ENCODE results near the gene KLHL29. TPM values are rescaled to one million over a fixed set of nuclear protein-coding genes. Genes with fewer than 3 reads are reported as not detected.

The KLHL29 gene
- total and polyA plus RNA-seq, 2 experiments from 2014 or later: 1.9 to 6.4 TPM

GRCh38 chr2:23429036-23429435 lies 44.1 kb downstream of the KLHL29 start:
- Histone ChIP-seq H3K4me3 (no peak overlapping the region), H3K4me2 (ENCODE audit: unreplicated experiment) (no peak overlapping the region), H3K9ac (no peak overlapping the region), H3K4me1 (ENCODE audit: insufficient read depth) (peaks cover 28% of the 10 kb centered on the region), H3K79me2 (ENCODE audit: insufficient read depth) (peaks cover 25% of the 10 kb centered on the region), H3K9me2 (ENCODE audit: insufficient read depth) (no peaks in the 10 kb centered on the region), H2AFZ (no peak overlapping the region), H3K9me3 (ENCODE audit: low read depth) (no peaks in the 10 kb centered on the region), H3F3A (ENCODE audit: insufficient read depth) (peaks cover 30% of the 10 kb centered on the region), H3K27ac (no peak overlapping the region), H4K20me1 (ENCODE audit: insufficient read depth) (no peaks in the 10 kb centered on the region; the same call in 1 of the 2 replicates), H3K27me3 (replicated peaks; ENCODE audit: insufficient read depth) (no peaks in the 10 kb centered on the region), H3K36me3 (ENCODE audit: low read depth) (no peaks in the 10 kb centered on the region)
- in situ Hi-C loops (cut with MboI): no loop called here
- DNase-seq: no peak
- WGBS, 2 experiments (ENCODE audit: low coverage in 1 of 2, low lambda C conversion rate in 2 of 2, missing lambda C conversion rate in 2 of 2): 89 to 97% methylated on average over 6 of the region's 6 CpGs
- TF ChIP-seq EZH2phosphoT487 (IDR thresholded peaks at IDR 0.05; ENCODE audit: insufficient read depth, low read depth): no peak
- no peak for TF ChIP-seq EZH2 (IDR thresholded peaks at IDR 0.05; ENCODE audit: insufficient read depth, poor library complexity, severe bottlenecking)

GRCh38 chr2:23430263-23430662 lies 45.3 kb downstream of the KLHL29 start:
- DNase-seq: peak; percentile 90
- H3F3A ChIP-seq (ENCODE audit: insufficient read depth): peaks cover 30% of the 10 kb centered on the region
- H4K20me1 ChIP-seq (ENCODE audit: insufficient read depth): no peaks in the 10 kb centered on the region; the same call in 1 of the 2 replicates
- no peak overlapping the region for H2AFZ ChIP-seq
- WGBS, 2 experiments (ENCODE audit: low coverage in 1 of 2, low lambda C conversion rate in 2 of 2, missing lambda C conversion rate in 2 of 2): 48 to 54% methylated on average over 2 of the region's 2 CpGs
- H3K9me3 ChIP-seq (ENCODE audit: low read depth): no peaks in the 10 kb centered on the region
- peaks cover 21% of the 10 kb centered on the region for H3K79me2 ChIP-seq (ENCODE audit: insufficient read depth)
- no peaks in the 10 kb centered on the region for H3K27me3 ChIP-seq (replicated peaks; ENCODE audit: insufficient read depth)
- H3K4me2 ChIP-seq (ENCODE audit: unreplicated experiment): peak overlapping the region; percentile 30
- H3K36me3 ChIP-seq (ENCODE audit: low read depth): no peaks in the 10 kb centered on the region
- peak overlapping the region; percentile 44 for H3K27ac ChIP-seq
- H3K4me3 ChIP-seq: no peak overlapping the region
- TF ChIP-seq EZH2 (IDR thresholded peaks at IDR 0.05; ENCODE audit: insufficient read depth, poor library complexity, severe bottlenecking) (no peak), EZH2phosphoT487 (IDR thresholded peaks at IDR 0.05; ENCODE audit: insufficient read depth, low read depth) (no peak)
- H3K9me2 ChIP-seq (ENCODE audit: insufficient read depth): no peaks in the 10 kb centered on the region
- H3K4me1 ChIP-seq (ENCODE audit: insufficient read depth): peaks cover 28% of the 10 kb centered on the region
- no peak overlapping the region for H3K9ac ChIP-seq
- in situ Hi-C loops (cut with MboI): no loop called here

GRCh38 chr2:23432531-23432930 lies 47.6 kb downstream of the KLHL29 start:
- H3K4me3 ChIP-seq: no peak overlapping the region
- no peak overlapping the region for H2AFZ ChIP-seq
- no peaks in the 10 kb centered on the region for H3K9me2 ChIP-seq (ENCODE audit: insufficient read depth)
- H3K9me3 ChIP-seq (ENCODE audit: low read depth): no peaks in the 10 kb centered on the region
- H3K9ac ChIP-seq: no peak overlapping the region
- H3K79me2 ChIP-seq (ENCODE audit: insufficient read depth): peaks cover 29% of the 10 kb centered on the region
- H3K27me3 ChIP-seq (replicated peaks; ENCODE audit: insufficient read depth): no peaks in the 10 kb centered on the region
- H3K36me3 ChIP-seq (ENCODE audit: low read depth): no peaks in the 10 kb centered on the region
- H3F3A ChIP-seq (ENCODE audit: insufficient read depth): peaks cover 16% of the 10 kb centered on the region
- no peak for DNase-seq
- WGBS, 2 experiments (ENCODE audit: low coverage in 1 of 2, low lambda C conversion rate in 2 of 2, missing lambda C conversion rate in 2 of 2): 82 to 91% methylated on average over 3 of the region's 3 CpGs
- TF ChIP-seq EZH2phosphoT487 (IDR thresholded peaks at IDR 0.05; ENCODE audit: insufficient read depth, low read depth) (no peak), EZH2 (IDR thresholded peaks at IDR 0.05; ENCODE audit: insufficient read depth, poor library complexity, severe bottlenecking) (no peak)
- no peak overlapping the region for H3K27ac ChIP-seq
- peaks cover 14% of the 10 kb centered on the region for H3K4me1 ChIP-seq (ENCODE audit: insufficient read depth)
- in situ Hi-C loops (cut with MboI): no loop called here
- H4K20me1 ChIP-seq (ENCODE audit: insufficient read depth): no peaks in the 10 kb centered on the region; the same call in 1 of the 2 replicates
- H3K4me2 ChIP-seq (ENCODE audit: unreplicated experiment): no peak overlapping the region

GRCh38 chr2:23433282-23433681 lies 48.3 kb downstream of the KLHL29 start:
- WGBS, 2 experiments (ENCODE audit: low coverage in 1 of 2, low lambda C conversion rate in 2 of 2, missing lambda C conversion rate in 2 of 2): 96 to 99% methylated on average over 6 of the region's 6 CpGs
- H3K27me3 ChIP-seq (replicated peaks; ENCODE audit: insufficient read depth): no peaks in the 10 kb centered on the region
- in situ Hi-C loops (cut with MboI): no loop called here
- peaks cover 13% of the 10 kb centered on the region for H3F3A ChIP-seq (ENCODE audit: insufficient read depth)
- no peak for DNase-seq
- no peaks in the 10 kb centered on the region for H3K9me2 ChIP-seq (ENCODE audit: insufficient read depth)
- H3K4me3 ChIP-seq: no peak overlapping the region
- no peak overlapping the region for H2AFZ ChIP-seq
- no peak overlapping the region for H3K4me2 ChIP-seq (ENCODE audit: unreplicated experiment)
- no peaks in the 10 kb centered on the region for H3K36me3 ChIP-seq (ENCODE audit: low read depth)
- H4K20me1 ChIP-seq (ENCODE audit: insufficient read depth): no peaks in the 10 kb centered on the region; the same call in 1 of the 2 replicates
- H3K79me2 ChIP-seq (ENCODE audit: insufficient read depth): peaks cover 29% of the 10 kb centered on the region
- no peaks in the 10 kb centered on the region for H3K9me3 ChIP-seq (ENCODE audit: low read depth)
- no peak overlapping the region for H3K27ac ChIP-seq
- peaks cover 14% of the 10 kb centered on the region for H3K4me1 ChIP-seq (ENCODE audit: insufficient read depth)
- TF ChIP-seq EZH2phosphoT487 (IDR thresholded peaks at IDR 0.05; ENCODE audit: insufficient read depth, low read depth) (no peak), EZH2 (IDR thresholded peaks at IDR 0.05; ENCODE audit: insufficient read depth, poor library complexity, severe bottlenecking) (no peak)
- no peak overlapping the region for H3K9ac ChIP-seq

GRCh38 chr2:23434721-23435121 lies 49.7 kb downstream of the KLHL29 start:
- no peak overlapping the region for H3K27ac ChIP-seq
- no peaks in the 10 kb centered on the region for H3K36me3 ChIP-seq (ENCODE audit: low read depth)
- H4K20me1 ChIP-seq (ENCODE audit: insufficient read depth): no peaks in the 10 kb centered on the region; the same call in 1 of the 2 replicates
- H3K27me3 ChIP-seq (replicated peaks; ENCODE audit: insufficient read depth): no peaks in the 10 kb centered on the region
- no peak overlapping the region for H3K9ac ChIP-seq
- no peak overlapping the region for H2AFZ ChIP-seq
- peak; percentile 12 for DNase-seq
- no peaks in the 10 kb centered on the region for H3K9me2 ChIP-seq (ENCODE audit: insufficient read depth)
- H3F3A ChIP-seq (ENCODE audit: insufficient read depth): peaks cover 13% of the 10 kb centered on the region
- no peaks in the 10 kb centered on the region for H3K9me3 ChIP-seq (ENCODE audit: low read depth)
- H3K4me2 ChIP-seq (ENCODE audit: unreplicated experiment): no peak overlapping the region
- TF ChIP-seq EZH2 (IDR thresholded peaks at IDR 0.05; ENCODE audit: insufficient read depth, poor library complexity, severe bottlenecking) (no peak), EZH2phosphoT487 (IDR thresholded peaks at IDR 0.05; ENCODE audit: insufficient read depth, low read depth) (no peak)
- H3K4me3 ChIP-seq: no peak overlapping the region
- H3K79me2 ChIP-seq (ENCODE audit: insufficient read depth): peaks cover 22% of the 10 kb centered on the region
- peaks cover 13% of the 10 kb centered on the region for H3K4me1 ChIP-seq (ENCODE audit: insufficient read depth)
- in situ Hi-C loops (cut with MboI): no loop called here
- WGBS, 2 experiments (ENCODE audit: low coverage in 1 of 2, low lambda C conversion rate in 2 of 2, missing lambda C conversion rate in 2 of 2): 89 to 92% methylated on average over 6 of the region's 6 CpGs

All from GM23248 (cell line).